Measurements from ENCODE around the gene LAMB4. TPM values are rescaled to one million over a fixed set of nuclear protein-coding genes. Genes with fewer than 3 reads are reported as not detected.
A peak's percentile ranks its signal among the peaks of the same experiment; 100 is the strongest.

LAMB4 gene
- polyA plus RNA-seq, 1 experiment, result 0.33 TPM

GRCh38 chr7:108149119-108149518 lies 19.0 kb upstream of the LAMB4 start:
- Histone ChIP-seq H3K9me3 (ENCODE audit: control insufficient read depth, insufficient read depth, low read length) (no peaks in the 10 kb centered on the region), H3K27me3 (ENCODE audit: control insufficient read depth, insufficient read depth, low read length) (no peaks in the 10 kb centered on the region), H3K4me3 (ENCODE audit: low read depth, low read length) (no peak overlapping the region), H3K27ac (ENCODE audit: low read depth, low read length) (no peak overlapping the region)
- no peak for TF ChIP-seq CTCF (IDR thresholded peaks at IDR 0.05; ENCODE audit: low read depth, low read length)
- no peak for DNase-seq (ENCODE audit: low read depth, low spot score)
- ChIA-PET CTCF (interaction anchor here (1.1 to 1.4 kb wide), 3 partner anchors 191 to 348 kb away, joined by 3 to 7 read pairs (median 3); no protein-coding TSS in a partner anchor), POLR2A (no interaction called here)

- CTCF ChIA-PET, result interaction anchor here (0.5 to 3.1 kb wide), 11 partner anchors 53 to 349 kb away, joined by 3 to 36 read pairs (median 7); partner anchors contain the start of gene LAMB1
- no peak for TF ChIP-seq CTCF (IDR thresholded peaks at IDR 0.05; ENCODE audit: low read depth, low read length)
Measured at GRCh38 chr7:108147031-108147563, 16.9 kb upstream of the LAMB4 start.

GRCh38 chr7:108146070-108146842 lies 16.1 kb upstream of the LAMB4 start:
- CTCF ChIA-PET, result interaction anchor here (0.6 to 3.1 kb wide), 59 partner anchors 8 to 540 kb away, joined by 3 to 36 read pairs (median 5); partner anchors contain the start of genes CBLL1, DLD, LAMB1 and LAMB4
- Histone ChIP-seq H3K9me3 (ENCODE audit: control insufficient read depth, insufficient read depth, low read length) (no peaks in the 10 kb centered on the region), H3K27ac (ENCODE audit: low read depth, low read length) (no peak overlapping the region), H3K27me3 (ENCODE audit: control insufficient read depth, insufficient read depth, low read length) (no peaks in the 10 kb centered on the region), H3K4me3 (ENCODE audit: low read depth, low read length) (peak overlapping the region; percentile 39; the same call in 1 of the 2 replicates)
- TF ChIP-seq CTCF (IDR thresholded peaks at IDR 0.05; ENCODE audit: low read depth, low read length), result peak; percentile 98
- POLR2A ChIA-PET, result interaction anchor here (0.6 to 1.1 kb wide), 6 partner anchors 144 to 403 kb away, joined by 3 to 14 read pairs (median 4); partner anchors contain the start of gene LAMB1
- DNase-seq (ENCODE audit: low read depth, low spot score), result peak; percentile 80

More at GRCh38 chr7:108147031-108147563, 16.9 kb upstream of the LAMB4 start:
- Histone ChIP-seq H3K4me3 (ENCODE audit: low read depth, low read length) (no peak overlapping the region), H3K27ac (ENCODE audit: low read depth, low read length) (no peak overlapping the region), H3K9me3 (ENCODE audit: control insufficient read depth, insufficient read depth, low read length) (no peaks in the 10 kb centered on the region), H3K27me3 (ENCODE audit: control insufficient read depth, insufficient read depth, low read length) (no peaks in the 10 kb centered on the region)
- no peak for DNase-seq (ENCODE audit: low read depth, low spot score)
- POLR2A ChIA-PET, result no interaction called here

GRCh38 chr7:108145401-108145800 lies 15.2 kb upstream of the LAMB4 start:
- TF ChIP-seq CTCF (IDR thresholded peaks at IDR 0.05; ENCODE audit: low read depth, low read length), result no peak
- no peak overlapping the region for H3K27ac ChIP-seq (ENCODE audit: low read depth, low read length)
- CTCF ChIA-PET, result interaction anchor here (0.6 to 3.1 kb wide), 44 partner anchors 7 to 402 kb away, joined by 3 to 36 read pairs (median 6); partner anchors contain the start of genes CBLL1, DLD, LAMB1 and LAMB4
- H3K9me3 ChIP-seq (ENCODE audit: control insufficient read depth, insufficient read depth, low read length), result no peaks in the 10 kb centered on the region
- no peak for DNase-seq (ENCODE audit: low read depth, low spot score)
- peaks cover 3% of the 10 kb centered on the region for H3K27me3 ChIP-seq (ENCODE audit: control insufficient read depth, insufficient read depth, low read length)
- POLR2A ChIA-PET, result interaction anchor here (0.5 to 1.1 kb wide), 3 partner anchors 51 to 144 kb away, joined by 3 to 5 read pairs (median 4); no protein-coding TSS in a partner anchor
- H3K4me3 ChIP-seq (ENCODE audit: low read depth, low read length), result no peak overlapping the region
